ENCODE results near the gene EHD4.

EHD4 gene

GRCh38 chr15:41992151-41992802 is 19.9 kb upstream of the EHD4 start:
- Histone ChIP-seq H3K4me1 (ENCODE audit: control insufficient read depth, insufficient read depth, low read length) (no peaks in the 10 kb centered on the region), H3K36me3 (ENCODE audit: control insufficient read depth in 2 of 2, insufficient read depth in 1 of 2, low read length in 2 of 2) (no peaks in the 10 kb centered on the region), H3K4me3 (ENCODE audit: low read depth, low read length) (no peak overlapping the region), H3K9me3 (ENCODE audit: control insufficient read depth, insufficient read depth, low read depth, low read length) (no peaks in the 10 kb centered on the region), H3K27ac (ENCODE audit: extremely low read depth, low read depth, low read length) (no peak overlapping the region)
- ChIA-PET CTCF (interaction anchor here (1.5 to 5.3 kb wide), 3 partner anchors 65 to 92 kb away, joined by 4 to 35 read pairs (median 4); no protein-coding TSS in a partner anchor), POLR2A (no interaction called here)
- TF ChIP-seq KLF1 (tag by site-specific recombination; IDR thresholded peaks at IDR 0.05): no peak

GRCh38 chr15:41990691-41991090 is 18.3 kb upstream of the EHD4 start:
- Histone ChIP-seq H3K9me3 (ENCODE audit: control insufficient read depth, insufficient read depth, low read depth, low read length) (no peaks in the 10 kb centered on the region), H3K36me3 (ENCODE audit: control insufficient read depth in 2 of 2, insufficient read depth in 1 of 2, low read length in 2 of 2) (no peaks in the 10 kb centered on the region), H3K4me3 (ENCODE audit: low read depth, low read length) (no peak overlapping the region), H3K4me1 (ENCODE audit: control insufficient read depth, insufficient read depth, low read length) (no peaks in the 10 kb centered on the region), H3K27ac (ENCODE audit: extremely low read depth, low read depth, low read length) (no peak overlapping the region)
- POLR2A ChIA-PET: no interaction called here
- CTCF ChIA-PET: interaction anchor here (0.6 to 5.3 kb wide), 12 partner anchors 10 to 481 kb away, joined by 3 to 35 read pairs (median 6); no protein-coding TSS in a partner anchor
- TF ChIP-seq, protein P1, sequence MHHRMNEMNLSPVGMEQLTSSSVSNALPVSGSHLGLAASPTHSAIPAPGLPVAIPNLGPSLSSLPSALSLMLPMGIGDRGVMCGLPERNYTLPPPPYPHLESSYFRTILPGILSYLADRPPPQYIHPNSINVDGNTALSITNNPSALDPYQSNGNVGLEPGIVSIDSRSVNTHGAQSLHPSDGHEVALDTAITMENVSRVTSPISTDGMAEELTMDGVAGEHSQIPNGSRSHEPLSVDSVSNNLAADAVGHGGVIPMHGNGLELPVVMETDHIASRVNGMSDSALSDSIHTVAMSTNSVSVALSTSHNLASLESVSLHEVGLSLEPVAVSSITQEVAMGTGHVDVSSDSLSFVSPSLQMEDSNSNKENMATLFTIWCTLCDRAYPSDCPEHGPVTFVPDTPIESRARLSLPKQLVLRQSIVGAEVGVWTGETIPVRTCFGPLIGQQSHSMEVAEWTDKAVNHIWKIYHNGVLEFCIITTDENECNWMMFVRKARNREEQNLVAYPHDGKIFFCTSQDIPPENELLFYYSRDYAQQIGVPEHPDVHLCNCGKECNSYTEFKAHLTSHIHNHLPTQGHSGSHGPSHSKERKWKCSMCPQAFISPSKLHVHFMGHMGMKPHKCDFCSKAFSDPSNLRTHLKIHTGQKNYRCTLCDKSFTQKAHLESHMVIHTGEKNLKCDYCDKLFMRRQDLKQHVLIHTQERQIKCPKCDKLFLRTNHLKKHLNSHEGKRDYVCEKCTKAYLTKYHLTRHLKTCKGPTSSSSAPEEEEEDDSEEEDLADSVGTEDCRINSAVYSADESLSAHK (tag by site-specific recombination; IDR thresholded peaks at IDR 0.05): no peak
- TF ChIP-seq ZNF366 (tag by site-specific recombination; conservative IDR thresholded peaks at IDR 0.05) (no peak), ZNF112 (tag by site-specific recombination; IDR thresholded peaks at IDR 0.05) (no peak), ZNF792 (tag by site-specific recombination; IDR thresholded peaks at IDR 0.05) (no peak), ZNF654 (tag by site-specific recombination; IDR thresholded peaks at IDR 0.05; ENCODE audit: low read depth) (no peak), ZNF19 (tag by site-specific recombination; IDR thresholded peaks at IDR 0.05; ENCODE audit: low read depth) (no peak), KLF1 (tag by site-specific recombination; IDR thresholded peaks at IDR 0.05) (no peak), ZNF747 (tag by site-specific recombination; IDR thresholded peaks at IDR 0.05) (no peak), ZNF155 (tag by site-specific recombination; IDR thresholded peaks at IDR 0.05) (no peak), ZNF549 (tag by site-specific recombination; IDR thresholded peaks at IDR 0.05) (no peak), ZNF133 (tag by site-specific recombination; IDR thresholded peaks at IDR 0.05) (no peak), ZNF560 (tag by site-specific recombination; IDR thresholded peaks at IDR 0.05; ENCODE audit: borderline replicate concordance) (no peak), KLF16 (tag by site-specific recombination; IDR thresholded peaks at IDR 0.05) (no peak), FEZF1 (tag by site-specific recombination; IDR thresholded peaks at IDR 0.05) (no peak)

DNA sequence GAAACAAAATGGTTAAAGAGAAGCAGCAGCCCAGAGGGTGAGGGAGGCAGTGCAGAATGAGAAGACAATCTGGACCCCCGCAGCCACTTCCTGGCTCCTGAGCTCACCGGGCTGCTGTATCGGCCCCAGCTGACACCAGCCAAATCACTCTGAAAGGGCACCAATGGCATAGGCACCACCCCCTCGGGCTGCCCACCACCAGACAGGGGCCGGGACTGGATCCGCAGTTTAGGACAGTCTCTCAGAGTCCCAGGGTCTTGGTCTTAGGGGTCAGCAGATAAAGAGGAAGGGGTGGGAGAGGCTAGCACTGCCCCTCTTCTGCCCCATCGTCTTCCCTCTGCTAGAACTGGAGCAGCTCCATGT is 17.9 kb upstream of the EHD4 start:
- ChIA-PET CTCF (interaction anchor here (0.6 to 5.3 kb wide), 18 partner anchors 11 to 482 kb away, joined by 3 to 35 read pairs (median 6); partner anchors contain the start of gene EHD4), POLR2A (no interaction called here)
- Histone ChIP-seq H3K27ac (ENCODE audit: extremely low read depth, low read depth, low read length) (no peak overlapping the region), H3K9me3 (ENCODE audit: control insufficient read depth, insufficient read depth, low read depth, low read length) (no peaks in the 10 kb centered on the region), H3K4me1 (ENCODE audit: control insufficient read depth, insufficient read depth, low read length) (no peaks in the 10 kb centered on the region), H3K4me3 (ENCODE audit: low read depth, low read length) (no peak overlapping the region), H3K36me3 (ENCODE audit: control insufficient read depth in 2 of 2, insufficient read depth in 1 of 2, low read length in 2 of 2) (no peaks in the 10 kb centered on the region)
- TF ChIP-seq, protein P2, sequence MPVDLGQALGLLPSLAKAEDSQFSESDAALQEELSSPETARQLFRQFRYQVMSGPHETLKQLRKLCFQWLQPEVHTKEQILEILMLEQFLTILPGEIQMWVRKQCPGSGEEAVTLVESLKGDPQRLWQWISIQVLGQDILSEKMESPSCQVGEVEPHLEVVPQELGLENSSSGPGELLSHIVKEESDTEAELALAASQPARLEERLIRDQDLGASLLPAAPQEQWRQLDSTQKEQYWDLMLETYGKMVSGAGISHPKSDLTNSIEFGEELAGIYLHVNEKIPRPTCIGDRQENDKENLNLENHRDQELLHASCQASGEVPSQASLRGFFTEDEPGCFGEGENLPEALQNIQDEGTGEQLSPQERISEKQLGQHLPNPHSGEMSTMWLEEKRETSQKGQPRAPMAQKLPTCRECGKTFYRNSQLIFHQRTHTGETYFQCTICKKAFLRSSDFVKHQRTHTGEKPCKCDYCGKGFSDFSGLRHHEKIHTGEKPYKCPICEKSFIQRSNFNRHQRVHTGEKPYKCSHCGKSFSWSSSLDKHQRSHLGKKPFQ (tag by site-specific recombination; IDR thresholded peaks at IDR 0.05): no peak
- no peak for TF ChIP-seq ZNF214 (tag by site-specific recombination; IDR thresholded peaks at IDR 0.05; ENCODE audit: borderline replicate concordance)
- no peak for TF ChIP-seq ZBTB44 (tag by site-specific recombination; IDR thresholded peaks at IDR 0.05)
- no peak for TF ChIP-seq ZNF280C (tag by site-specific recombination; IDR thresholded peaks at IDR 0.05)
- TF ChIP-seq ZNF670 (tag by site-specific recombination; IDR thresholded peaks at IDR 0.05; ENCODE audit: low read depth): no peak
- TF ChIP-seq ZNF341 (tag by site-specific recombination; IDR thresholded peaks at IDR 0.05; ENCODE audit: low read depth): no peak
- TF ChIP-seq ZNF311 (tag by site-specific recombination; IDR thresholded peaks at IDR 0.05; ENCODE audit: borderline replicate concordance): no peak
- TF ChIP-seq, protein P3, sequence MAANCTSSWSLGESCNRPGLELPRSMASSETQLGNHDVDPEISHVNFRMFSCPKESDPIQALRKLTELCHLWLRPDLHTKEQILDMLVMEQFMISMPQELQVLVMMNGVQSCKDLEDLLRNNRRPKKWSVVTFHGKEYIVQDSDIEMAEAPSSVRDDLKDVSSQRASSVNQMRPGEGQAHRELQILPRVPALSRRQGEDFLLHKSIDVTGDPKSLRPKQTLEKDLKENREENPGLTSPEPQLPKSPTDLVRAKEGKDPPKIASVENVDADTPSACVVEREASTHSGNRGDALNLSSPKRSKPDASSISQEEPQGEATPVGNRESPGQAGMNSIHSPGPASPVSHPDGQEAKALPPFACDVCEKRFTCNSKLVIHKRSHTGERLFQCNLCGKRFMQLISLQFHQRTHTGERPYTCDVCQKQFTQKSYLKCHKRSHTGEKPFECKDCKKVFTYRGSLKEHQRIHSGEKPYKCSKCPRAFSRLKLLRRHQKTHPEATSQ (tag by site-specific recombination; IDR thresholded peaks at IDR 0.05): no peak
- no peak for TF ChIP-seq KLF16 (tag by site-specific recombination; IDR thresholded peaks at IDR 0.05)

Data from HEK293 (cell line).